Sigmoid colon (tissue), 4 donors: ENCODE results near the gene HNRNPK.

ENCODE experiments used
- EP300 ChIP-seq, 4 donors: sonication (generic); formaldehyde crosslinking; IDR thresholded peaks; one replicate each; pipeline ENCODE4 v1.6.1; 2017; ENCODE audit warnings: antibody characterized with exemption in 4 of 4
- POLR2A ChIP-seq, 2 donors: fragments of 450-650 bp; IDR thresholded peaks; one replicate each; pipeline ENCODE4 v1.6.1; 2016; ENCODE audit warnings: antibody characterized with exemption in 2 of 2, mild to moderate bottlenecking in 2 of 2, moderate library complexity in 2 of 2
- POLR2AphosphoS5 ChIP-seq, 4 donors: sonication (generic); formaldehyde crosslinking; IDR thresholded peaks; one replicate each; pipeline ENCODE4 v1.6.1; 2017; ENCODE audit warnings: antibody characterized with exemption in 4 of 4
- TF ChIP-seq, protein P1 (sequence below), 4 experiments: fragments of 450-650 bp in 3 of 4; fragments of 200-600 bp in 1 of 4; IDR thresholded peaks; one replicate each; pipeline ENCODE4 v1.5.1; 2016 to 2019; ENCODE audit warnings: antibody characterized with exemption in 4 of 4, mild to moderate bottlenecking in 3 of 4, moderate library complexity in 2 of 4

DNA sequence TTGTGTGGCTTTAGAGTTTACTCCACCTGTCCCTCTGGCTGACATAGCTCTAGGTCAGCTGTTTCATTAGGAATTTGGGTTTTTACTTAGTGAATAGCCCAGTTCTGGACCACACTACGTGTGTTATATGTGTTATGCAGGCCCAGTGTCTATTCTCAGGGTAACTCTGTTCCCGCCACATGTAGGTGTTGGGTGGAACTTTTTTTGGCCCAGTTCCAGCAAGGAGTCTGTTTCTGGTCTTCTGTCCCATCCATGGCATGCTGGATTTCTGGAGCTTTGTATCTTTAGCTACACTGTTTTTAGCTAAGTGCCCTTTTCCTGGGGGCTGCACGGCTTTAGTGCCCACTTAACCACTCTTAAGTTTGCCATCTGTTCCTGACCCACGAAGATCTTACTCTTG, 16.1 kb upstream of the HNRNPK start:
- TF ChIP-seq, protein P1, sequence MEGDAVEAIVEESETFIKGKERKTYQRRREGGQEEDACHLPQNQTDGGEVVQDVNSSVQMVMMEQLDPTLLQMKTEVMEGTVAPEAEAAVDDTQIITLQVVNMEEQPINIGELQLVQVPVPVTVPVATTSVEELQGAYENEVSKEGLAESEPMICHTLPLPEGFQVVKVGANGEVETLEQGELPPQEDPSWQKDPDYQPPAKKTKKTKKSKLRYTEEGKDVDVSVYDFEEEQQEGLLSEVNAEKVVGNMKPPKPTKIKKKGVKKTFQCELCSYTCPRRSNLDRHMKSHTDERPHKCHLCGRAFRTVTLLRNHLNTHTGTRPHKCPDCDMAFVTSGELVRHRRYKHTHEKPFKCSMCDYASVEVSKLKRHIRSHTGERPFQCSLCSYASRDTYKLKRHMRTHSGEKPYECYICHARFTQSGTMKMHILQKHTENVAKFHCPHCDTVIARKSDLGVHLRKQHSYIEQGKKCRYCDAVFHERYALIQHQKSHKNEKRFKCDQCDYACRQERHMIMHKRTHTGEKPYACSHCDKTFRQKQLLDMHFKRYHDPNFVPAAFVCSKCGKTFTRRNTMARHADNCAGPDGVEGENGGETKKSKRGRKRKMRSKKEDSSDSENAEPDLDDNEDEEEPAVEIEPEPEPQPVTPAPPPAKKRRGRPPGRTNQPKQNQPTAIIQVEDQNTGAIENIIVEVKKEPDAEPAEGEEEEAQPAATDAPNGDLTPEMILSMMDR (IDR thresholded peaks at IDR 0.05) = no peak
- TF ChIP-seq POLR2A (IDR thresholded peaks at IDR 0.05) = no peak
- TF ChIP-seq EP300 (IDR thresholded peaks at IDR 0.05) = no peak
- TF ChIP-seq POLR2AphosphoS5 (IDR thresholded peaks at IDR 0.05) = no peak
